ENCODE results near the gene TELO2. TPM values are rescaled to one million over a fixed set of nuclear protein-coding genes. Genes with fewer than 3 reads are reported as not detected.
"Not testable (repeated sequence)": the region's sequence is repeated elsewhere in the genome, so short reads cannot be mapped to it uniquely, and the experiment has no call there.

Gene TELO2
- total RNA-seq, 1 donor from 2014 or later: 7.9 TPM

GRCh38 chr16:1457489-1458245 lies 35.5 kb upstream of the TELO2 start:
- DNase-seq (ENCODE audit: low spot score): no peak

GRCh38 chr16:1458336-1458976 lies 34.7 kb upstream of the TELO2 start:
- no peak for DNase-seq (ENCODE audit: low spot score)

- no peak for DNase-seq (ENCODE audit: low spot score)
Measured at GRCh38 chr16:1458977-1459341, 34.2 kb upstream of the TELO2 start.

- peak; percentile 11 for DNase-seq (ENCODE audit: low spot score)
Measured at GRCh38 chr16:1459967-1460366, 33.2 kb upstream of the TELO2 start.

- no peak for DNase-seq (ENCODE audit: low spot score)
Measured at GRCh38 chr16:1460602-1461138, 32.5 kb upstream of the TELO2 start.

- DNase-seq (ENCODE audit: low spot score): peak; percentile 85
Measured at GRCh38 chr16:1461146-1461545, 32.0 kb upstream of the TELO2 start.

GRCh38 chr16:1464196-1464893 lies 28.8 kb upstream of the TELO2 start:
- no peak for DNase-seq (ENCODE audit: low spot score)

GRCh38 chr16:1464894-1465566 lies 28.1 kb upstream of the TELO2 start:
- no peak for DNase-seq (ENCODE audit: low spot score)

- DNase-seq (ENCODE audit: low spot score): no peak
Measured at GRCh38 chr16:1465567-1465915, 27.6 kb upstream of the TELO2 start.

GRCh38 chr16:1466054-1466453 lies 27.1 kb upstream of the TELO2 start:
- DNase-seq (ENCODE audit: low spot score): no peak

GRCh38 chr16:1466968-1467521 lies 26.1 kb upstream of the TELO2 start:
- DNase-seq (ENCODE audit: low spot score): no peak

- no peak for DNase-seq (ENCODE audit: low spot score)
Measured at GRCh38 chr16:1468426-1468810, 24.7 kb upstream of the TELO2 start.

GRCh38 chr16:1469141-1469540 lies 24.0 kb upstream of the TELO2 start:
- not testable (repeated sequence) for DNase-seq (ENCODE audit: low spot score)

- DNase-seq (ENCODE audit: low spot score): no peak
Measured at GRCh38 chr16:1469693-1470201, 23.4 kb upstream of the TELO2 start.

- DNase-seq (ENCODE audit: low spot score): no peak
Measured at GRCh38 chr16:1470481-1471251, 22.5 kb upstream of the TELO2 start.

- no peak for DNase-seq (ENCODE audit: low spot score)
Measured at GRCh38 chr16:1471569-1472194, 21.5 kb upstream of the TELO2 start.

GRCh38 chr16:1472974-1473373 lies 20.2 kb upstream of the TELO2 start:
- DNase-seq (ENCODE audit: low spot score): no peak

- no peak for DNase-seq (ENCODE audit: low spot score)
Measured at GRCh38 chr16:1474082-1474795, 18.9 kb upstream of the TELO2 start.

- peak; percentile 81 for DNase-seq (ENCODE audit: low spot score)
Measured at GRCh38 chr16:1474796-1475551, 18.2 kb upstream of the TELO2 start, which contains the start of gene CLCN7. Gene CLCN7, minus strand, starts transcription at chr16:1475028. Its CDS starts 54 bp downstream, at chr16:1474974.
